Nucleus accumbens (tissue), 56 donors: ENCODE results near the gene SLC44A3.
"Not testable (repeated sequence)": the region's sequence is repeated elsewhere in the genome, so short reads cannot be mapped to it uniquely, and the experiment has no call there.

ENCODE experiments used
- DNase-seq, 56 donors: peaks; one replicate each; lab custom pipeline; 2025; lab: John Stamatoyannopoulos, UW

Gene SLC44A3

GRCh38 chr1:94927405-94928175 lies 107.4 kb downstream of the SLC44A3 start:
- DNase-seq: peak in 42 of 56 donors; percentile 3 to 79 (median 60)

GRCh38 chr1:94928293-94928939 lies 108.3 kb downstream of the SLC44A3 start:
- DNase-seq: no peak

- peak in 6 of 56 donors; percentile 2 to 19 (median 4) for DNase-seq
Measured at GRCh38 chr1:94929351-94930217, 109.4 kb downstream of the SLC44A3 start.

GRCh38 chr1:94931254-94931841 lies 111.2 kb downstream of the SLC44A3 start:
- no peak for DNase-seq

- no peak for DNase-seq
Measured at GRCh38 chr1:94934551-94934950, 114.4 kb downstream of the SLC44A3 start.

- no peak for DNase-seq
Measured at GRCh38 chr1:94935034-94935433, 114.9 kb downstream of the SLC44A3 start.

GRCh38 chr1:94935476-94935875 lies 115.3 kb downstream of the SLC44A3 start:
- no peak for DNase-seq

- no peak for DNase-seq
Measured at GRCh38 chr1:94936861-94937620, 116.9 kb downstream of the SLC44A3 start.

GRCh38 chr1:94937820-94938219 lies 117.7 kb downstream of the SLC44A3 start:
- no peak for DNase-seq

GRCh38 chr1:94940738-94941137 lies 120.6 kb downstream of the SLC44A3 start:
- no peak for DNase-seq

- DNase-seq: not testable (repeated sequence)
Measured at GRCh38 chr1:94941480-94941879, 121.3 kb downstream of the SLC44A3 start.

GRCh38 chr1:94942171-94943128 lies 122.3 kb downstream of the SLC44A3 start:
- DNase-seq: no peak
